HCT116 (cell line): ENCODE data around the gene CCDC187. TPM values are rescaled to one million over a fixed set of nuclear protein-coding genes. Genes with fewer than 3 reads are reported as not detected.

Experiments used
- ATAC-seq: fragments of 200-7000 bp; cut with Tn5 transposase; 2 replicates; pipeline ENCODE4 v1.9.1; 2020; ENCODE audit warnings: mild to moderate bottlenecking, moderate library complexity
- BruUV-seq: library from RNA; stranded (reverse); fragments of 400-500 nt; replicated peaks from 2 replicates; lab custom pipeline; 2021; lab: Mats Ljungman, UMichigan
- CTCF ChIA-PET: fragments of 300-600 bp; sonication (Branson Sonifier 250); formaldehyde crosslinking; loops from one replicate; lab custom pipeline; 2021; ENCODE audit warnings: antibody characterized with exemption; lab: Charles Lee
- POLR2A ChIA-PET: fragments of 300-600, 350-600 bp; sonication (Branson Sonifier 250); formaldehyde crosslinking; loops from one replicate; lab custom pipeline; 2021; ENCODE audit warnings: antibody characterized with exemption; lab: Charles Lee
- RAD21 ChIA-PET, 2 experiments: fragments of 300-600 bp; sonication (Branson Sonifier 250); formaldehyde crosslinking; loops; one replicate each; lab custom pipeline; 2023; ENCODE audit warnings: low total read pairs in 2 of 2; ENCODE audit not compliant: uncharacterized antibody in 2 of 2, unreplicated experiment in 2 of 2, low non-redundant PET in 1 of 2; lab: Charles Lee
- DNase-seq: peaks from one replicate; pipeline ENCODE4 v3.0.0-alpha.2; 2010; ENCODE audit warnings: low read depth, low spot score
- H2AFZ ChIP-seq: fragments of 200-600 bp; shearing (Covaris generic), sonication (generic); 2 replicates; pipeline ENCODE4 v1.6.1; 2017; ENCODE audit warnings: low read depth, mixed run types, mixed read lengths, antibody characterized with exemption, low read length; ENCODE audit not compliant: poor library complexity, severe bottlenecking
- H3K27ac ChIP-seq: 2 replicates; pipeline ENCODE4 v1.5.1; 2012; ENCODE audit warnings: low read depth, low read length
- H3K27me3 ChIP-seq: fragments of 200-600 bp; sonication (generic); 2 replicates; pipeline ENCODE4 v1.6.1; 2016; ENCODE audit warnings: mixed run types, low read length, mixed read lengths; ENCODE audit not compliant: insufficient read depth
- H3K36me3 ChIP-seq, 2 experiments: fragments of 200-500 bp in 1 of 2; fragments of 200-600 bp in 1 of 2; sonication (Bioruptor generic) in 1 of 2; sonication (generic) in 1 of 2; 2 replicates each; pipeline versions ENCODE4 v1.5.1 to v1.6.1; 2014 to 2016; ENCODE audit warnings: low read length in 2 of 2, inconsistent platforms in 1 of 2, mixed read lengths in 1 of 2, mixed run types in 1 of 2; ENCODE audit not compliant: insufficient read depth in 2 of 2, control insufficient read depth in 1 of 2
- H3K4me1 ChIP-seq, 2 experiments: fragments of 200-600 bp in 1 of 2; sonication (generic) in 1 of 2; 2 replicates each; pipeline versions ENCODE4 v1.5.1 to v1.6.1; 2012 to 2017; ENCODE audit warnings: low read length in 2 of 2, inconsistent platforms in 1 of 2, mild to moderate bottlenecking in 1 of 2, mixed read lengths in 1 of 2, mixed run types in 1 of 2, moderate library complexity in 1 of 2; ENCODE audit not compliant: insufficient read depth in 2 of 2, control insufficient read depth in 1 of 2
- H3K4me2 ChIP-seq: fragments of 200-600 bp; sonication (generic); 2 replicates; pipeline ENCODE4 v1.6.1; 2017; ENCODE audit warnings: mixed run types, low read length, mixed read lengths
- H3K4me3 ChIP-seq, 2 experiments: fragments of 200-600 bp in 1 of 2; sonication (generic) in 1 of 2; replicated peaks in 1 of 2; 2 replicates each; pipeline ENCODE4 v1.5.1; 2011 to 2016; ENCODE audit warnings: low read length in 2 of 2, control low read depth in 1 of 2, low read depth in 1 of 2, mild to moderate bottlenecking in 1 of 2, mixed read lengths in 1 of 2, mixed run types in 1 of 2
- H3K79me2 ChIP-seq: fragments of 200-600 bp; sonication (generic); 2 replicates; pipeline ENCODE4 v1.6.1; 2017; ENCODE audit warnings: mild to moderate bottlenecking, mixed run types, low read length, moderate library complexity, mixed read lengths; ENCODE audit not compliant: insufficient read depth
- H3K9ac ChIP-seq: fragments of 200-600 bp; sonication (generic); 2 replicates; pipeline ENCODE4 v1.6.1; 2016; ENCODE audit warnings: low read length, mixed read lengths
- H3K9me2 ChIP-seq: fragments of 200-600 bp; sonication (generic), shearing (Covaris generic); 2 replicates; pipeline ENCODE4 v1.6.1; 2017; ENCODE audit warnings: mixed run types, mild to moderate bottlenecking, moderate library complexity; ENCODE audit not compliant: insufficient read depth
- H3K9me3 ChIP-seq, 2 experiments: fragments of 200-500 bp in 1 of 2; fragments of 200-600 bp in 1 of 2; sonication (Bioruptor generic) in 1 of 2; sonication (generic) in 1 of 2; 2 replicates each; pipeline ENCODE4 v1.6.1; 2014 to 2017; ENCODE audit warnings: low read length in 2 of 2, mixed read lengths in 2 of 2, inconsistent platforms in 1 of 2, low read depth in 1 of 2, mild to moderate bottlenecking in 1 of 2, mixed run types in 1 of 2, moderate library complexity in 1 of 2; ENCODE audit not compliant: control insufficient read depth in 1 of 2, insufficient read depth in 1 of 2
- H4K20me1 ChIP-seq: fragments of 200-600 bp; sonication (generic), shearing (Covaris generic); 2 replicates; pipeline ENCODE4 v1.6.1; 2017; ENCODE audit warnings: mixed run types, mild to moderate bottlenecking, moderate library complexity; ENCODE audit not compliant: insufficient read depth
- CBX3 ChIP-seq: IDR thresholded peaks from 2 replicates; pipeline ENCODE4 v1.6.1; 2012; ENCODE audit warnings: low read depth
- FOSL1 ChIP-seq: IDR thresholded peaks from 2 replicates; pipeline ENCODE4 v1.6.1; 2012; ENCODE audit warnings: low read depth
- POLR2A ChIP-seq: IDR thresholded peaks from 2 replicates; pipeline ENCODE4 v1.7.0; 2011; ENCODE audit warnings: borderline replicate concordance; ENCODE audit not compliant: insufficient read depth, insufficient read length; ENCODE audit errors: extremely low read depth
- RAD21 ChIP-seq: IDR thresholded peaks from 2 replicates; pipeline ENCODE4 v1.6.1; 2012; ENCODE audit warnings: low read depth, mild to moderate bottlenecking
- SP1 ChIP-seq: IDR thresholded peaks from 2 replicates; pipeline ENCODE4 v1.6.1; 2012; ENCODE audit warnings: low read depth
- intact Hi-C: fragments of 100-400 bp; cut with micrococcal nuclease; formaldehyde crosslinking; loops from 2 replicates; pipeline ENCODE4 v1.10.0; 2022
- total RNA-seq: library from RNA; stranded (reverse); gene quantifications from one replicate; pipeline ENCODE4 v1.2.1, GENCODE V29; 2021; ENCODE audit not compliant: unreplicated experiment

The CCDC187 gene
- total RNA-seq, 1 experiment from 2014 or later, result 4.6 TPM

DNA sequence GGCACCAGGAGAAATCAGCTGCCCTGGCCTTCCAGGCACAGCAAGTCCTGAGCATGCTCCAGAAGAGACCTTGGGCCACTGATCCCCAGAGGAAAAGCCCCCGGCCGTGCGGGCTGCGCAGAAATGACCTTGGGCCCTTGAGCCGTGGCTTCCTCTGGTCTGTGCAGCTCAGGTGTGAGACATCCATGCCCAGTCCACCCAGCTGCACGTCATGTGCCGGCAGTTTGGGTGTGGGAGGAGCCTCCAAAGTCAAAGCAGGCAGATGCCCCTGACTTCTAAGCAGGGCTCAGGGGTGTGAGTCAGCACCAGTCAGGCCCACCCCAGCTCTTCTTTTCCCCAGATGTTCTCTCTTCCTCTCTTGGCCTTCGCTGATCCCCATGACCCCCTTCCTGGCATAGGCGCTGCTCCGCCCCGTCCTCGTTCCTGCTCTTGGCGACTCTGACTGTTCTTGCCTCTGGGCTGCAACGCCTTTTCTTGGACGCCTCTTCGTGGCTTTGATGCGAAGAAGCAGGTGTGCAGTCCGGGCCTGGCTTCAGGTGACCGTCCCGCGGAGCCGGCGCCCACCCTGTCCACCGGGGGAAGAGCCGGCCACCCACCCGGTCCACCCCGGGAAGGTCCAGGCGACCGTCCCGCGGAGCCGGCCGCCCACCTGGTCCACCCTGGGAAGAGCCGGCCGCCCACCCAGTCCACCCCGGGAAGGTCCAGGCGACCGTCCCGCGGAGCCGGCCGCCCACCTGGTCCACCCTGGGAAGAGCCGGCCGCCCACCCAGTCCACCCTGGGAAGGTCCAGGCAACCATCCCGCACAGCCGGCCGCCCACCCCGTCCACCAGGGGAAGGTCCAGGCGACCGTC lies 52.4 kb downstream of the CCDC187 start:
- CTCF ChIA-PET, result no interaction called here
- Histone ChIP-seq H3K9me3 (no peaks in the 10 kb centered on the region), H3K27ac (no peak overlapping the region), H3K27me3 (no peaks in the 10 kb centered on the region), H3K4me3 (no peak overlapping the region), H3K4me1 (peaks cover 10 to 20% of the 10 kb centered on the region in 2 experiments; a peak in 3 of 4 replicates), H3K9ac (no peak overlapping the region), H3K36me3 (no peaks in the 10 kb centered on the region), H4K20me1 (no peaks in the 10 kb centered on the region), H3K9me2 (no peaks in the 10 kb centered on the region), H2AFZ (no peak overlapping the region), H3K79me2 (no peaks in the 10 kb centered on the region), H3K4me2 (no peak overlapping the region)
- RAD21 ChIA-PET, result no interaction called here
- ATAC-seq (no peak), DNase-seq (no peak)
- TF ChIP-seq RAD21 (no peak), POLR2A (no peak), SP1 (no peak)
- POLR2A ChIA-PET, result interaction anchor here (1.2 kb wide), 1 partner anchor 16 kb away, joined by 3 read pairs; no protein-coding TSS in a partner anchor
- intact Hi-C loops, result no loop called here
- no TSS peak for BruUV-seq

DNA sequence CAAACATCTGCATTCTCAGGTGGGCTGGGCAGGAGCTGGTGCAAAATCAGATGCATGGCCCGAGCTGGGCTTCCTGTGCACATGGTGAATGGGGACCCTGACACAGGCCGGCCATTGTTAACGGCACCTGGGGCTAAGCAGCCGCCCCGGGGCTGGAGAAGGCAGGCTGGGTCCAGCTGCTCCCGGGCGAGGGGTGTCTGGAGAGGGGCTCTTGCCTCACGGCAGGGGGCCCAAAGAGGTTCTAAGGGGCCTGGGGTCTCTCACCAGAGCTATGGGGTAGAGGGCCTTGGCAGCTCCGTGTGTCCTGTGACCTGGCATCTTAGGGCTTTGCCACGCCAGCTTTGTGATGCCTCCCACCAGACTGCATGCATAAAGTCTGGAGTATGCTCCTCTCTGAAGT lies 53.2 kb downstream of the CCDC187 start:
- no peak overlapping the region for H3K4me2 ChIP-seq
- POLR2A ChIA-PET, result interaction anchor here (1.2 kb wide), 1 partner anchor 17 kb away, joined by 3 read pairs; no protein-coding TSS in a partner anchor
- H3K4me3 ChIP-seq, result no peak overlapping the region
- BruUV-seq, result no TSS peak
- H3K27me3 ChIP-seq, result no peaks in the 10 kb centered on the region
- no peaks in the 10 kb centered on the region for H3K9me3 ChIP-seq
- TF ChIP-seq FOSL1 (no peak), CBX3 (no peak)
- TF ChIP-seq, all 23 proteins: peak for 0
- ATAC-seq (no peak), DNase-seq (no peak)
- Histone ChIP-seq H3K79me2 (no peaks in the 10 kb centered on the region), H2AFZ (no peak overlapping the region), H3K4me1 (peaks cover 11 to 19% of the 10 kb centered on the region in 2 experiments), H3K9ac (no peak overlapping the region), H3K9me2 (no peaks in the 10 kb centered on the region), H4K20me1 (no peaks in the 10 kb centered on the region), H3K27ac (no peak overlapping the region), H3K36me3 (no peaks in the 10 kb centered on the region)
- CTCF ChIA-PET, result no interaction called here
- intact Hi-C loops, result no loop called here
- RAD21 ChIA-PET, result no interaction called here
